KG1 (cell line): ENCODE results near the gene ADAMTS12.

Experiments
- DNase-seq: peaks from one replicate; lab custom pipeline; 2025; lab: John Stamatoyannopoulos, UW

Gene ADAMTS12

GRCh38 chr5:33650911-33651310 lies 240.9 kb downstream of the ADAMTS12 start:
- no peak for DNase-seq

GRCh38 chr5:33649549-33650482 lies 242.0 kb downstream of the ADAMTS12 start:
- no peak for DNase-seq

GRCh38 chr5:33641744-33642505 lies 249.9 kb downstream of the ADAMTS12 start:
- DNase-seq = no peak

GRCh38 chr5:33639474-33639873 lies 252.3 kb downstream of the ADAMTS12 start:
- DNase-seq = no peak

- no peak for DNase-seq
Measured at GRCh38 chr5:33637011-33637410, 254.8 kb downstream of the ADAMTS12 start.

GRCh38 chr5:33635582-33635981 lies 256.2 kb downstream of the ADAMTS12 start:
- no peak for DNase-seq

GRCh38 chr5:33633699-33634098 lies 258.1 kb downstream of the ADAMTS12 start:
- no peak for DNase-seq

GRCh38 chr5:33631786-33632185 lies 260.0 kb downstream of the ADAMTS12 start:
- no peak for DNase-seq

- no peak for DNase-seq
Measured at GRCh38 chr5:33631139-33631538, 260.7 kb downstream of the ADAMTS12 start.

- no peak for DNase-seq
Measured at GRCh38 chr5:33629999-33630398, 261.8 kb downstream of the ADAMTS12 start.

- no peak for DNase-seq
Measured at GRCh38 chr5:33628796-33629195, 263.0 kb downstream of the ADAMTS12 start.

GRCh38 chr5:33621514-33621913 lies 270.3 kb downstream of the ADAMTS12 start:
- DNase-seq = no peak

GRCh38 chr5:33614039-33614438 lies 277.8 kb downstream of the ADAMTS12 start:
- no peak for DNase-seq

- no peak for DNase-seq
Measured at GRCh38 chr5:33612386-33612785, 279.4 kb downstream of the ADAMTS12 start.

GRCh38 chr5:33611877-33612276 lies 279.9 kb downstream of the ADAMTS12 start:
- DNase-seq = no peak

- no peak for DNase-seq
Measured at GRCh38 chr5:33608344-33609041, 283.3 kb downstream of the ADAMTS12 start.

- no peak for DNase-seq
Measured at GRCh38 chr5:33604503-33604902, 287.3 kb downstream of the ADAMTS12 start.

GRCh38 chr5:33601881-33602280 lies 289.9 kb downstream of the ADAMTS12 start:
- no peak for DNase-seq

GRCh38 chr5:33595303-33595702 lies 296.5 kb downstream of the ADAMTS12 start:
- no peak for DNase-seq

- no peak for DNase-seq
Measured at GRCh38 chr5:33594006-33594405, 297.8 kb downstream of the ADAMTS12 start.

- no peak for DNase-seq
Measured at GRCh38 chr5:33592245-33592644, 299.5 kb downstream of the ADAMTS12 start.

- no peak for DNase-seq
Measured at GRCh38 chr5:33588654-33589372, 303.0 kb downstream of the ADAMTS12 start.
